ENCODE measurements around the gene NCKIPSD.
"Not testable (repeated sequence)": the region's sequence is repeated elsewhere in the genome, so short reads cannot be mapped to it uniquely, and the experiment has no call there.

The NCKIPSD gene

DNA sequence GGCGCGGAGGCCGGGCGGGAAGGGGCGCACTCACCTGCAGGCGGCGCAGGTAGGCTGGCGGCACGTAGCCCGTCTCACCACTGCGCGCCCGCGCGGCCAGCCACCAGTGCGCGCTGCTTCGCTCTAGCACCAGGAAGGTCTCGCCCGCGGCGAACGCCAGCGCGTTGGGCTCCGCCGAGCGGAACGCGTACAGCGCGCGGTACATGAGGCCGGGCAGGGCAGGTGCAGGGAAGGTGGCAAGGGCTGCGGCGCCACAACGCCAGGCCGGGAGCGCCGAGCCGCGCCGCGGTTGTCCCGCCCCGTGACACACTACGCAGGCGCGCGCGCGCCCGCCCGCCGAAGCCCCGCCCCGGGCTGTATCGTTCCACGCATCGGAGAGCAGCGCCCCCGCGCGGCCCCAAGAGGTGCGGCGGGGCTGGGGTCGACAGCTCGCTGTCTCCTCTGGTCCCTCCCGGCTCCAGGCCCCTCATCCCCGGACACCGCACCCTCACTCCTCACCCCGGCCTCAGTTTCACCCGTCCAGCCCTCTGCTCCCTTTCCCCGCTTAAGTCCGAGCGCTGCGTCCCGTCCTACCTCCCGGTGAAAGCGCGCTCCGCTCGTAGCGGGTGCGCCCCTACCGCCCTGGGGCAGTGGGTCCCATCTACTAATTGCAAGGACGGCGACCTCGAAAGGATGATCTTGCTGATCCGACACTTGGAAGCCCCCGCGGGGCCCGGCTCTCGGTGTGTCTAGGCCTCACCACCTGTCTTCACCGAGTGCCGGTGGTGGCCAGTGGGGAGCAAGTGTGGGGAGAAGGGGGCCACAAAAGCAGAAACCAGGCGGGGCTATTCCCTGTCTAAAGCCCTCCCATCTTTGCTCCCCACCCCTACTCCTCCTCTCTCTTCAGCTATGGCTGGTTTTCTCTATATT, at the start of gene NCKIPSD:
Gene NCKIPSD (minus strand): TSS at position 313 of the 909 bp plus-strand sequence. CDS start 108 bp downstream, at position 205.
- DNase-seq (ENCODE audit: low spot score) = peak; percentile 93

DNA sequence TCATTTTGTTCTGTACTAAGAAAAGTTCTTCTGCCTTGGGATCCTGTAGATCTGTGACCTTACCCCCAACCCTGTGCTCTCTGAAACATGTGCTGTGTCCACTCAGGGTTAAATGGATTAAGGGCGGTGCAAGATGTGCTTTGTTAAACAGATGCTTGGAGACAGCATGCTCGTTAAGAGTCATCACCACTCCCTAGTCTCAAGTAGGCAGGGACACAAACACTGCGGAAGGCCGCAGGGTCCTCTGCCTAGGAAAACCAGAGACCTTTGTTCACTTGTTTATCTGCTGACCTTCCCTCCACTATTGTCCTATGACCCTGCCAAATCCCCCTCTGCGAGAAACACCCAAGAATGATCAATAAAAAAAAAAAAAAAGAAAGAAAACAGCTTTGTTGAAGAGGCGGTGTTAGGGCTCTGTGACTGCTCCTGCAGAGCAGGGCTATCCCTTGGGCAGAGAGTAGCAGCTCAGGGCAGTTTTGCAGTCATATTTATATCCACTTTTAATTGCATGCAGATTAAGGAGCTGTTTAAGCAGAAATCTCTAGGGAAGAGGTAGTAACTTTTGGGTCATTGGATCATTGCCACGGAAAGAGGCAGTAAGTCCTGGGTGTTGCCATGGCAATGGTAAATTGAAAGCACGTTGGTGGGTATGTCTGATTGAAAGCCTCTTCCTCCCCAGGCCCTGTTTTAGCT, 49.5 kb upstream of the NCKIPSD start:
- DNase-seq (ENCODE audit: low spot score) = not testable (repeated sequence)

DNA sequence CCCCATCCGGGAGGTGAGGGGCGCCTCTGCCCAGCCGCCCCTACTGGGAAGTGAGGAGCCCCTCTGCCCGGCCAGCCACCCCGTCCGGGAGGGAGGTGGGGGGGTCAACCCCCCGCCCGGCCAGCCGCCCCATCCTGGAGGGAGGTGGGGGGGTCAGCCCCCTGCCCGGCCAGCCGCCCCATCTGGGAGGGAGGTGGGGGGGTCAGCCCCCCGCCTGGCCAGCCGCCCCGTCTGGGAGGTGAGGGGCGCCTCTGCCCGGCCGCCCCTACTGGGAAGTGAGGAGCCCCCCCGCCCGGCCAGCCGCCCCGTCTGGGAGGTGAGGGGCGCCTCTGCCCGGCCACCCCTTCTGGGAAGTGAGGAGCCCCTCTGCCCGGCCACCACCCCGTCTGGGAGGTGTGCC, 48.8 kb upstream of the NCKIPSD start:
- not testable (repeated sequence) for DNase-seq (ENCODE audit: low spot score)

DNA sequence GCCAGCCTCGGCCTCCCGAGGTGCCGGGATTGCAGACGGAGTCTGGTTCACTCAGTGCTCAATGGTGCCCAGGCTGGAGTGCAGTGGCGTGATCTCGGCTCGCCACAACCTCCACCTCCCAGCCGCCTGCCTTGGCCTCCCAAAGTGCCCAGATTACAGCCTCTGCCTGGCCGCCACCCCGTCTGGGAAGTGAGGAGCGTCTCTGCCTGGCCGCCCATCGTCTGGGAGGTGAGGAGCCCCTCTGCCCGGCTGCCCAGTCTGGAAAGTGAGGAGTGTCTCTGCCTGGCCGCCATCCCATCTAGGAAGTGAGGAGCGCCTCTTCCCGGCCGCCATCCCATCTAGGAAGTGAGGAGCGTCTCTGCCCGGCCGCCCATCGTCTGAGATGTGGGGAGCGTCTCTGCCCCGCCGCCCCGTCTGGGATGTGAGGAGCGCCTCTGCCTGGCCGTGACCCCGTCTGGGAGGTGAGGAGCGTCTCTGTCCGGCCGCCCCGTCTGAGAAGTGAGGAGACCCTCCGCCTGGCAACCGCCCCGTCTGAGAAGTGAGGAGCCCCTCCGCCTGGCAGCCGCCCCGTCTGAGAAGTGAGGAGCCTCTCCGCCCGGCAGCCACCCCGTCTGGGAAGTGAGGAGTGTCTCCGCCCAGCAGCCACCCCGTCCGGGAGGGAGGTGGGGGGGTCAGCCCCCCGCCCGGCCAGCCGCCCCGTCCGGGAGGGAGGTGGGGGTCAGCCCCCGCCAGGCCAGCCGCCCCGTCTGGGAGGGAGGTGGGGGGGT, 48.2 kb upstream of the NCKIPSD start:
- not testable (repeated sequence) for DNase-seq (ENCODE audit: low spot score)

DNA sequence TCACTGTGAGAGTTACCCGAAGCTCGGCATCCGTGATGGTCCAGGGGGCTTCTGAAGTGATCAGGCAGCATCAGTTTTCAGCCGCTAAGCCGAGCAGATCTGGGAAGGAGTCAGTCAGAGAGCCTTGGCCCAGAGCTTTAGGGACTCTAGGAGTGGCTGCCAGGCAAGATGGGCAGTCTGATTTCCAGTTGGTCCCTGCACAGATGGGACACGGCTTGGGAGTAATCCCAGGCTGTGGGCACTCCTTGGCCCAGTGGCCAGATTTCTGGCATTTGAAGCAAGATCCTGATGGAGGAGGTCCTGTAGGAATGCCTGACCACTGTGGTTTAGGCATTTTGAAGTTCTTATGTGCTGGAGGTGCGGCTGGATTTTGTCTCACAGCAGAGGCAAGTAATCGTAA, 41.8 kb upstream of the NCKIPSD start:
- no peak for DNase-seq (ENCODE audit: low spot score)

DNA sequence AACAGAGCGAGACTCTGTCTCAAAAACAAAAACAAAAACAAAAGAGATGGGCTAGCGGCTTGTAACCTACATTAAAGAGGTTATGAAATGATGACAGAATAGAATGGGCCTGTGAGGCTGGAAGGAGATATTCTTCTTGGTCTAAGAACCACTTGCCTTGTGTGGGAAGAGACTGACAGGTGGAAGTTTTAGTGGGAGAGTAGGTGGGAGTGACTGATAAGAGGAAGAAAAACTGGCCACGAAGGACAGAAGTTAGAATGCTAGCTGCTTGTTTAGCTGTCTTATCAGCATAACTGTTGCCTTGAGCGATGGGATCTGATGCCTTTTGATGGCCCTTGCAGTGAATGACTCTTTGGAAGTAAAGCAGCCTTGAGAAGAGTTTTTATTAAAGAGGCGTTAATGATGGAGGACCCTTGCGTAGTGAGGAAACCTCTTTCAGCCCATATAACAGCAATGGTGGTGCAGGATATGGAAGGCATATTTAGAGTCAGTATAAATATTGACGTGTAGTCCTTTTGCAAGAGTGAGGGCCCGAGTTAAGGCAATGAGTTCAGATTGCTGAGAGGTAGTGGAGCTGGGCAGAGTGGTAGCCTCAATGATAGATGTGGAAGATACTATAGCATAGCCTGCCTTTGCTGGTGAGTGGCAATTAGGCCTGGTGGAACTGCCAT, 39.6 kb upstream of the NCKIPSD start:
- DNase-seq (ENCODE audit: low spot score) = not testable (repeated sequence)

DNA sequence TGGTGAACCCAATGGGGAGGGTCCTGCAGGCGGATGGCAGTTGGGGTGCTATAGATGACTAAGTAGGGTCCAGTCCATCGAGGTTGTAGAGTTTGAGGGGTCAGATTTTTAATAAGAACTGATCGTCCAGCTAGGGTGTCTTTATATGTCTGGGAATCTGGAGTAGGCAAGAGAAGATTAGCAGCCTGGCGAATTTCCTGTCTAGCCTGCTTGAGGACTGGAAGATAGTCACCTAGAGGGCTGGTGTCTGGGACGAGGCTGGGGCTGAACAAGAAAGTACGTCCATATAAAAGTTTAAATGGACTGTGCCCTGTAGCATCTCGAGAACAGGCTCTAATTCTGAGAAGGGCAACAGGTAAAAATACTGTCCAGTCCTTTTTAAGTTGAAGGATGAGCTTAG, 38.0 kb upstream of the NCKIPSD start:
- DNase-seq (ENCODE audit: low spot score) = no peak

DNA sequence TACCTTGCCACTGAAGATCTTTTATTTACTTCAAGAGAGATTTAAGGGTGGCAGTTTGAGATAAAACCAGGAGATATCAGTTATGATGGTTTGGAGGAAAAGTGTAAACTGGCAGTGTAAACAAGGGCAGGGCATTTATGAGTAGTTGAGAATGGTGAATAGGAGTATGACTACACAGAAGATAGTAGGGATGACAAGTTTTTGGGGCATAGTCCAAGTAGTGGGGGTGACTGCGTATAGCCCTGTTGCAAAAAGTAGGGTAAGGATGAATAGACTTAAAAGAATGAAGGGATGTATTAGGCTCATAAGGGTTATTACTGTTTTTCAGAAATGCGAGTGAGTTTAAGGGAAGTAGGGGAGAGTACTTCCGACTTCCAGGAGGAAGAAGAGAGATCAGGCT, 37.6 kb upstream of the NCKIPSD start:
- not testable (repeated sequence) for DNase-seq (ENCODE audit: low spot score)

DNA sequence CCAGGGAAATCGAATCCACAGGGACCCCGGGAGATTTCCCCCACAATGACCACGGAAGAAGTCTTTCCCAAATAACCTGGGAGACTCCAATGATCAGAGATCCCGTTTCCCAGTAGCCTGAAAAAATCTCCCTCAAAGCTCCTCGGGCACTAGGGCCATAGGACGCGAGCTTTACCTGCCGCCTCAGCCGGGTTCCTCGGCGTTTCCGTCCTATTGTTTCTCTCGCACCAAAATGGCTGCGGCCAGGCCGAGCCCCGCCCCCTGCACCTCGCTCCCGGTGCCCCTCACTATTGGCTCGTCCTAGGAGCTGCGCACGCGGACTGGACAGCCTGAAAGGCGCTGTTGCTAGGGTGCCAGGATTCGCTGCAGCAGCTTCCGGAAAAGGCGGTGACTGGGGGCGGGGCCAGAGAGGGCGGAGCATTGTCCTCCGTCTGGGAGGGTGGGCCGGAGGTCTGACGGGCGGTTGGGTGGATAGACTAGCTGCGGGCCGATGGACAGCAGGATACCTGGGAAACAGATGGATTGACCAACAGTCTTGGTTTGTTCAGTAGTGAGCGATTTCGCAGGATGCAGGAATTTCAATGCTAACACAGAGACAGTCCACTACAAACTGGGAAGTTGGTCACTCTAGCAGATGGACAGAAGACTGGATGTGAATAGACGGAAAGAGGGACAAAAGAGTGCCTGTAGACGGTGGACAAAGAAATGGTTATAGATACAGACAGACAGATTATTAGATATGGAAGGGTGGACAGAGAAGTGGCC, 31.4 kb upstream of the NCKIPSD start, which contains the start of gene IP6K2:
Gene IP6K2 (minus strand): TSS at position 240 of the 765 bp plus-strand sequence. CDS start 21,930 bp downstream, outside the sequence.
- DNase-seq (ENCODE audit: low spot score) = peak; percentile 94

DNA sequence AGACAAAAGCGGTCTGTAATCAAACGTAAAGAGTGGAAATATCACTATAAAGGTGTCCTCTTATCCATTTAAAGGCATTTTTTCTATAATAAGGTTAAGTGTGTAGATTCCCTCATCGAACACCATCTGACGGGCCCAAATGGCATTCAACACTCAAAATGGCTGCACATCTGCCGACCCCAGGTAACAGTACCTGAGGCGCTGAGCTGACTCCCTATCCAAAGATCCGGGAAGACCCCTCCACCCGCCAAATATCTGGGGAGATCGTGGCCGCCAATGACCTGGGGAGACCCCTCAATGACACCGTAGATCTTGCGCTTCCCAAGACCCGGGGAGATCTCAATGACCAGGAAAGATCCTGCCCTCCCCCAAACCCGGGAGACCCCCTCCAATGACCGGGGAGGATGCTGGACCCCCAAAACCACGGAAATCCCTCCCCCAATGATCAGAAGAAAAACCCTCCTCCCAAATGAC, 30.8 kb upstream of the NCKIPSD start:
- DNase-seq (ENCODE audit: low spot score) = no peak

DNA sequence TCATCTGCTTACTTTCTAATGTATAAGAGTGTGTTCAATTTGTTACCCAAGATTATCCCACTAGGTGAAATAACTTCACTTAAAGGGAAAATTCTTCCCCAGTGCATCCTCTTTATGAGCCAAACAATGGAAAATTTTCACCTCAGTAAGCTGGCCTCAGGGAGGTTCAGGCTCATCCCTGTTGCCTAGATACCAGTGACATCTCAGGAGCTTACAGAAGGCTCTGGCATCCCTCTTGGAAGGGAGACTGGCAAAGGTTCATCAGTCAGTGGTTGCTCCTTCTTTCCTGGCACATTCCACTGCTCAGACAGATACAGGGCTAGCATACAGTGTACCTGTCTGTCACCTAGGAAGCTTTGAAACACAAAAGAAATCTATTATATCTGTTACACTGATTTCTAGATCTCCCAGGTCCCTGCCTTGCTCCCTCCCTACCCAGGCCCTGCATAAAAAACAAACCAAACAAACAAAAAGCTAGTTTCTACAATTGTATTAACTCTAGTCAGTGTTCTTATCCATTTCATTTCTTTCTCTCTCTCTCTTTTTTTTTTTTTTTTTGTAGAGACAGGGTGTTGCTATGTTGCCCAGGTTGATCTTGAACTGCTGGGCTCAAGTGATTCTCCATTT, 29.6 kb upstream of the NCKIPSD start:
- no peak for DNase-seq (ENCODE audit: low spot score)

DNA sequence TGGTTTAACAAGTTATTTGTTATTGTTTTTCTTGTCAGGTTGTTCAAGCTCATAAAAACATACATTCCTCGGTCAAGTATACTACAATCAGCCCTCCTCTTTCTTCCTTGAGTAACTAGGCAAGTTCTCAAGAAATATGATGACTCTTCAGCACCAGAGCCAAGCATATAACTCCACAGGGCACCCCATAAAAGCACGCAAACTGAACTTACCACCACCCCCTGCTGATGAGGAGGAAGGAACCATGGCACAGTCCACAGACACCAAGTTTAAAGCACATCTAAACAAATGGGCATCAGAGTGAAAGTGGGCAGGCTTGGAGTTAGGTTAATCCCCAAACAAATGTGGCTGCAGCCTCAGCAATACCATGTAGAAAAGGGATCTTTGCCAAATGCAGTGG, 26.0 kb upstream of the NCKIPSD start:
- DNase-seq (ENCODE audit: low spot score) = no peak

DNA sequence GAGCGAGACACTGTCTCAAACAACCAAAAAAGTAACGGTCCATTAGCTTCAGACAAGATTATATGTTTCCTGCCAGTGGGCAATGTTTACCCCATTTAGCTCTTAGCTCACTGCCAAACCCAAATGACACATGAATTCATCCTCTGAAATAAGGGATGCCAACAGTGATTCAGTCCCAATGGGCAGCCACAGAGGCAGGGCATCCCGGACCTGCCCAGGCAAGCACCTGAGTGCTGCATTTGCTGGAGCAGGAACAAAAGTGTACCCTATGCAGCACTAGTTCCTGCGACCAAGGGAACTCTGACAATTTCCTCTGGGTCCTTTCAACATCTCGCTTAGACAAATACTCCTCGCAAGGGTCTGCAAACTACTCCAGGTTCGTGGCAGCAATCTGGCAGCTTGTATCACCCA, 23.3 kb upstream of the NCKIPSD start:
- DNase-seq (ENCODE audit: low spot score) = no peak

DNA sequence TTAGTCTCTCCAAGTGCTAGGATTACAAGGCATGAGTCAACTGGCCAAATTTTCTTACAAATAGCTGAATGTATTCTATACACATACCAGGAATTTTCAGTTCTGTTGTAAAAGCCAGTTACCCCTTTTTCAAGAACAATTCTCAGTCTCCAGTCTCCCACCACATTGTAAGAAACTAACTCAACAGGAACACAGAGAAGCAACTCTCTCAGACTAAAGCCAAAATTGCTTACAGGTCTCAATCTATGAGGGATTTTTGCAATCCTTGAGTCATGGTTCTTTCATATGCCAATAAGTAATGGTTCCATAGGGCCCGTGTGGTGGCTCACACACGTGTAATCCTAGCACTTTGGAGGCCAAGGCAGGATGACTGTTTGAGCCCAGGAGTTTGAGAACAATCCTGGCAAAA, 22.8 kb upstream of the NCKIPSD start:
- DNase-seq (ENCODE audit: low spot score) = no peak

DNA sequence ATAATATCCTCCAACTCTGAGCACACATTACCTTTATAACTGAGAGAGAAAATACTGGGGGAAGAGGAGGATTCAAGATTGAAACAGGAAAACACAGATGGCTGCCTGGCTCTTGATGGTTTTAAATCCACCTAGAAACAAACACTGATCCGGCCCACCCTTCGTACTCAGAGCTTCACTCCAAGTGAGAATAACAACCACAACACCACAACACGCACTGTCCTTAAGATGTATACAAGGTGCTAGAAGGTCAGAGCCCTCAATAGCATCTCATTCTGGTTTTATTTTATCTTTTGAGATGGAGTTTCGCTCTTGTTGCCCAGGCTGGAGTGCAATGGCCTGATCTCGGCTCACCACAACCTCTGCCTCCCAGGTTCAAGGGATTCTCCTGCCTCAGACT, 21.4 kb upstream of the NCKIPSD start:
- DNase-seq (ENCODE audit: low spot score) = no peak

DNA sequence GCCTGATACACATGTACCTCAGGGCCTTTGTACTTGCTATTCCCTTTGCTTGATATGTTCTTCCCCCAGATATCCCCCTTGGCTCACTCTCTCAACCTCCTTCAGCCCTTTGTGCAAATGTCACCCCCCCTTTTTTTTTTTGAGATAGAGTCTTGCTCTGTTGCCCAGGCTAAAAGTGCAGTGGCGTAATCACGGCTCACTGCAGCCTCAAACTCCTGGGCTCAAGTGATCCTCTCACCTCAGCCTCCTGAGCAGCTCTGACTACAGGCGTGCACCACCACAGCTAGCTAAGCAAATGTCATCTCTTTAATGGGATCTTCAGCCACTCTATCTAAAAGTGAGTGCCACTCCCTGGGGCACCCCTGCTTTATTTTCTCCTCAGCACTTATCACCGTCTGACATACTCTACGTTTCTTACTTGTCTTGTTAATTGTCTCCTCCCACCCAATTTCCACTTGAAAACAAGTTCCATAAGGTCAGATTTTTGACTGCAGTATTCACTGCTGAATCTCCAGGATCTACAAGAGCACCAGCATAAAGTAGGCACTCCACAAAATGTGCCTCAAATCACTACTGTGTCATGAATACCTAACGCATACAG, 16.7 kb upstream of the NCKIPSD start:
- no peak for DNase-seq (ENCODE audit: low spot score)

DNA sequence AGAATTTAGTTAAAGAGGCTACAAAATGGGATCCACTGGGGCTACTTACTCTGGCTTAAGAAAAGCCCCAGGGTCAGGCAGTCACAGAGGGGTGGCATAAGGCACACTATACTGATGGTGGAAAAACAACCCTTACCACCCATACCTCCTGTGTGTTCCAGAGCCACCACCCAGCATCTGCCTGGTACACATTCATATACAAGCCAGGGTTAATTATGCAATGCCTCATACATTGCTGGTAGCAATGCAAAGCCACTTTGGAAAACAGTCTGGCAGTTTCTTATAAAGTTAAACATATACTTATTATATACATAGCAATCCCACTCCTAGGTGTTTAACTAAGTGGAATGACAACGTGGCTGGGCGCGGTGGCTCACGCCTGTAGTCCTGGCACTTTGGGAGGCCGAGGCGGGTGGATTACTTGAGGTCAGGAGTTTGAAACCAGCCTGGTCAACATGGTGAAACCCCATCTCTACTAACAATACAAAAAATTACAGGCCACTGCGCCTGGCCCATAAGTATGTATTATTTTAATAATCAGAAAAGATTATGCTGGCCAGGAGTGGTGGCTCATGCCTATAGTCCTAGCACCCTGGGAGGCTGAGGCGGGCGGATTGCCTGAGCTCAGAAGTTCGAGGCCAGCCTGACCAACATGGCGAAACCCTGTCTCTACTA, 15.2 kb upstream of the NCKIPSD start:
- DNase-seq (ENCODE audit: low spot score) = no peak

DNA sequence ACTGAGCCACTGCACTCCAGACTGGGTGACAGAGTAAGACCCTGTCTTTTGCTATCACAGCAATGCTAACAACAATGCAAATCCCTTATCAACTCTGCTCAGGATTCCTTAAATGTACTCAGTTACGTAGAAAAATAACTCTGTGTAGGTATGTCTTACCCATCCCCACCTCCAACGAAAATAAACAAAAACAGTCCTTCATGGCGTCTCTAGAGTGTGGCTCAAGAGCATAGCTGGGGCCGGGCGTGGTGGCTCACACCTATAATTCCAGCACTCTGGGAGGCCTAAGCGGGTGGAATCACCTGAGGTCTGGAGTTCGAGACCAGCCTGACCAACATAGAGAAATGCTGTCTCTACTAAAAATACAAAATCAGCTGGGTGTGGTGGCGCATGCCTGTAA, 13.2 kb upstream of the NCKIPSD start:
- no peak for DNase-seq (ENCODE audit: low spot score)

DNA sequence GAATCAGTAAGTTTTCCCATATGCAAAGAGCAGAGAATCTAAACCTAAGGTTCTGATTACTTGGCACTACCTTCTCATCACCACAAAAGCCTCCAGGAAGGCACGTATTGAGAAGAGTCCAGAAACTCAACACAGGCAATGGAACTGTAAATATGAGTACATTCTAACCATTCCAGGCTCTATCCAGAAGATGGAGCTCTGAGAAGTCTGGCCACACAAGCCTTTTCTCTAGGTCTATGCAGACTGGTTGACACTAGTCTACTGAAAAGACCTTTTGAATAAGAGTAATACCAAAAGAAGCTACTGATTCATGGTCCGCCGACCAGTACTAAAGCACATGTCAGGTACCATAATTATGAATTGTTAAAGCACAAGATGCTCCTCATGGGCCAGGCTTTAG, 12.2 kb upstream of the NCKIPSD start:
- DNase-seq (ENCODE audit: low spot score) = no peak
